ENCODE measurements around the gene CLEC3A. TPM values are rescaled to one million over a fixed set of nuclear protein-coding genes. Genes with fewer than 3 reads are reported as not detected.

CLEC3A gene
- total RNA-seq, 1 experiment from 2014 or later: not detected

- TF ChIP-seq EZH2phosphoT487 (IDR thresholded peaks at IDR 0.05; ENCODE audit: borderline replicate concordance) (no peak), RAD21 (IDR thresholded peaks at IDR 0.05; ENCODE audit: low read depth) (no peak), POLR2A (IDR thresholded peaks at IDR 0.05; ENCODE audit: borderline replicate concordance, extremely low read depth, insufficient read depth, insufficient read length) (no peak), FOSL1 (IDR thresholded peaks at IDR 0.05; ENCODE audit: low read depth) (no peak), CEBPB (IDR thresholded peaks at IDR 0.05; ENCODE audit: low read depth) (no peak), SP1 (IDR thresholded peaks at IDR 0.05; ENCODE audit: low read depth) (no peak)
- TF ChIP-seq, protein P1, sequence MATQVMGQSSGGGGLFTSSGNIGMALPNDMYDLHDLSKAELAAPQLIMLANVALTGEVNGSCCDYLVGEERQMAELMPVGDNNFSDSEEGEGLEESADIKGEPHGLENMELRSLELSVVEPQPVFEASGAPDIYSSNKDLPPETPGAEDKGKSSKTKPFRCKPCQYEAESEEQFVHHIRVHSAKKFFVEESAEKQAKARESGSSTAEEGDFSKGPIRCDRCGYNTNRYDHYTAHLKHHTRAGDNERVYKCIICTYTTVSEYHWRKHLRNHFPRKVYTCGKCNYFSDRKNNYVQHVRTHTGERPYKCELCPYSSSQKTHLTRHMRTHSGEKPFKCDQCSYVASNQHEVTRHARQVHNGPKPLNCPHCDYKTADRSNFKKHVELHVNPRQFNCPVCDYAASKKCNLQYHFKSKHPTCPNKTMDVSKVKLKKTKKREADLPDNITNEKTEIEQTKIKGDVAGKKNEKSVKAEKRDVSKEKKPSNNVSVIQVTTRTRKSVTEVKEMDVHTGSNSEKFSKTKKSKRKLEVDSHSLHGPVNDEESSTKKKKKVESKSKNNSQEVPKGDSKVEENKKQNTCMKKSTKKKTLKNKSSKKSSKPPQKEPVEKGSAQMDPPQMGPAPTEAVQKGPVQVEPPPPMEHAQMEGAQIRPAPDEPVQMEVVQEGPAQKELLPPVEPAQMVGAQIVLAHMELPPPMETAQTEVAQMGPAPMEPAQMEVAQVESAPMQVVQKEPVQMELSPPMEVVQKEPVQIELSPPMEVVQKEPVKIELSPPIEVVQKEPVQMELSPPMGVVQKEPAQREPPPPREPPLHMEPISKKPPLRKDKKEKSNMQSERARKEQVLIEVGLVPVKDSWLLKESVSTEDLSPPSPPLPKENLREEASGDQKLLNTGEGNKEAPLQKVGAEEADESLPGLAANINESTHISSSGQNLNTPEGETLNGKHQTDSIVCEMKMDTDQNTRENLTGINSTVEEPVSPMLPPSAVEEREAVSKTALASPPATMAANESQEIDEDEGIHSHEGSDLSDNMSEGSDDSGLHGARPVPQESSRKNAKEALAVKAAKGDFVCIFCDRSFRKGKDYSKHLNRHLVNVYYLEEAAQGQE (IDR thresholded peaks at IDR 0.05; ENCODE audit: low read depth): no peak
- ChIA-PET POLR2A (no interaction called here), RAD21 (ENCODE audit: low non-redundant PET in 1 of 2, low total read pairs in 2 of 2, uncharacterized antibody in 2 of 2, unreplicated experiment in 2 of 2) (no interaction called here), CTCF (no interaction called here)
- ATAC-seq: no peak
- Histone ChIP-seq H3K9me3 (ENCODE audit: control insufficient read depth in 1 of 2, insufficient read depth in 1 of 2, low read depth in 1 of 2, low read length in 2 of 2) (no peaks in the 10 kb centered on the region), H3K36me3 (ENCODE audit: control insufficient read depth in 1 of 2, insufficient read depth in 2 of 2, low read length in 2 of 2) (no peaks in the 10 kb centered on the region), H3K4me2 (ENCODE audit: low read length) (no peak overlapping the region), H3K27me3 (ENCODE audit: insufficient read depth, low read length) (peaks cover 34% of the 10 kb centered on the region), H3K4me1 (ENCODE audit: control insufficient read depth in 1 of 2, insufficient read depth in 2 of 2, low read length in 2 of 2) (no peaks in the 10 kb centered on the region), H4K20me1 (ENCODE audit: insufficient read depth) (no peaks in the 10 kb centered on the region), H2AFZ (ENCODE audit: low read depth, low read length, poor library complexity, severe bottlenecking) (no peak overlapping the region), H3K27ac (ENCODE audit: low read depth, low read length) (no peak overlapping the region), H3K4me3 (replicated peaks in 1 of 2; ENCODE audit: low read depth in 1 of 2, low read length in 2 of 2) (no peak overlapping the region), H3K79me2 (ENCODE audit: insufficient read depth, low read length) (no peaks in the 10 kb centered on the region), H3K9ac (ENCODE audit: low read length) (no peak overlapping the region), H3K9me2 (ENCODE audit: insufficient read depth) (no peaks in the 10 kb centered on the region)
- intact Hi-C loops (cut with micrococcal nuclease): no loop called here
- no peak for DNase-seq (ENCODE audit: low read depth, low spot score)
- BruUV-seq (replicated peaks): no TSS peak
Observed at GRCh38 chr16:78024159-78024558, 1.8 kb downstream of the CLEC3A start.

- no peak overlapping the region for H3K9ac ChIP-seq (ENCODE audit: low read length)
- H2AFZ ChIP-seq (ENCODE audit: low read depth, low read length, poor library complexity, severe bottlenecking): no peak overlapping the region
- ATAC-seq: no peak
- ChIA-PET CTCF (interaction anchor here (2.1 kb wide), 1 partner anchor 23 kb away, joined by 5 read pairs; no protein-coding TSS in a partner anchor), RAD21 (ENCODE audit: low non-redundant PET in 1 of 2, low total read pairs in 2 of 2, uncharacterized antibody in 2 of 2, unreplicated experiment in 2 of 2) (no interaction called here), POLR2A (no interaction called here)
- H3K9me2 ChIP-seq (ENCODE audit: insufficient read depth): no peaks in the 10 kb centered on the region
- no peak overlapping the region for H3K4me3 ChIP-seq (replicated peaks in 1 of 2; ENCODE audit: low read depth in 1 of 2, low read length in 2 of 2)
- H4K20me1 ChIP-seq (ENCODE audit: insufficient read depth): no peaks in the 10 kb centered on the region
- H3K27ac ChIP-seq (ENCODE audit: low read depth, low read length): no peak overlapping the region
- no peak overlapping the region for H3K4me2 ChIP-seq (ENCODE audit: low read length)
- no TSS peak for BruUV-seq (replicated peaks)
- no peaks in the 10 kb centered on the region for H3K36me3 ChIP-seq (ENCODE audit: control insufficient read depth in 1 of 2, insufficient read depth in 2 of 2, low read length in 2 of 2)
- no peaks in the 10 kb centered on the region for H3K79me2 ChIP-seq (ENCODE audit: insufficient read depth, low read length)
- intact Hi-C loops (cut with micrococcal nuclease): no loop called here
- H3K4me1 ChIP-seq (ENCODE audit: control insufficient read depth in 1 of 2, insufficient read depth in 2 of 2, low read length in 2 of 2): no peaks in the 10 kb centered on the region
- peaks cover 32% of the 10 kb centered on the region for H3K27me3 ChIP-seq (ENCODE audit: insufficient read depth, low read length)
- no peak for DNase-seq (ENCODE audit: low read depth, low spot score)
- no peaks in the 10 kb centered on the region for H3K9me3 ChIP-seq (ENCODE audit: control insufficient read depth in 1 of 2, insufficient read depth in 1 of 2, low read depth in 1 of 2, low read length in 2 of 2)
- TF ChIP-seq FOSL1 (IDR thresholded peaks at IDR 0.05; ENCODE audit: low read depth): no peak
- TF ChIP-seq JUND (IDR thresholded peaks at IDR 0.05): no peak
- no peak for TF ChIP-seq CTCF (IDR thresholded peaks at IDR 0.05 in 2 of 3, conservative IDR thresholded peaks at IDR 0.05 in 1 of 3; ENCODE audit: borderline replicate concordance in 1 of 3, insufficient read depth in 1 of 3, low read depth in 2 of 3, low read length in 2 of 3)
- no peak for TF ChIP-seq ATF3 (IDR thresholded peaks at IDR 0.05)
- TF ChIP-seq EGR1 (IDR thresholded peaks at IDR 0.05; ENCODE audit: low read depth): no peak
- no peak for TF ChIP-seq POLR2AphosphoS5 (IDR thresholded peaks at IDR 0.05; ENCODE audit: low read depth, low read length)
- TF ChIP-seq ELF1 (IDR thresholded peaks at IDR 0.05; ENCODE audit: borderline replicate concordance, low read depth): no peak
- TF ChIP-seq CBX3 (IDR thresholded peaks at IDR 0.05; ENCODE audit: low read depth): no peak
- no peak for TF ChIP-seq EZH2 (IDR thresholded peaks at IDR 0.05)
- no peak for TF ChIP-seq TCF7L2 (IDR thresholded peaks at IDR 0.05; ENCODE audit: borderline replicate concordance, extremely low read depth, insufficient read depth, insufficient read length)
- no peak for TF ChIP-seq YY1 (IDR thresholded peaks at IDR 0.05; ENCODE audit: extremely low read depth, insufficient replicate concordance, low read depth, low read length)
- TF ChIP-seq MAX (IDR thresholded peaks at IDR 0.05): no peak
Observed at GRCh38 chr16:78025631-78026030, 3.3 kb downstream of the CLEC3A start.
